HFF-Myc (cell line): Measurements from ENCODE around the gene NOS1AP.
A peak's percentile ranks its signal among the peaks of the same experiment; 100 is the strongest.

Experiments used
- DNase-seq: peaks from one replicate; pipeline ENCODE4 v3.0.0-alpha.2; 2011; ENCODE audit warnings: low read depth; ENCODE audit errors: extremely low read depth
- H3K4me3 ChIP-seq: replicated peaks from 2 replicates; pipeline ENCODE4 v1.5.1; 2011; ENCODE audit warnings: low read depth, mild to moderate bottlenecking, control low read depth, low read length
- TF ChIP-seq, protein P1 (sequence below): IDR thresholded peaks from 2 replicates; pipeline ENCODE4 v1.5.1; 2012; ENCODE audit warnings: mild to moderate bottlenecking, low read depth, low read length, control low read depth; ENCODE audit errors: missing control alignments

Gene NOS1AP

DNA sequence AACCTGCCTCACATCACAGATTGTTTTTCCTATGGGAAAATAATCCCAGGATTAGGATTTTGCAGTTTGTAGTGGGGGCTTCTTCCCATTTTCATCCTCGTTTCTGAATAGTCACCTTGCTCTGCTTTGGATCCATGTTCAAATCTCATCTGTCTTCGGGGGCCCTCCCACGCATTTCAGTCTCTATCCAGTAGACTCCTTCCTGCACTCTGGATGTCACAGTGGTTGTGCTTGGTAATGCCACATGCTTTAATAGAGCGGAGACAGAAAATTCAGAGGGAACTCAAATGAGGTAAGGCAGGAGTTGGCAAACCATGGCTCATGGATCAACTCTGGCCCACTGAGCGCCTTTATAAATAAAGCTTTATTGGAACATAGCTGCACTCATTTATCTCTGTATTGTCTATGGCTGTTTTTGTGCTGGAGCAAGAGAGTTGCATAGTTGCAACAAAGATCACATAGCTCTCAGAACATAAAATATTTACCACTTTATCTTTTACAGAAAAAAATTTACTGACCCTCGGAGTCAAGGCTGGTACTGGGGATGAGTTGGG, 206.2 kb downstream of the NOS1AP start:
- no peak overlapping the region for H3K4me3 ChIP-seq
- no peak for DNase-seq
- TF ChIP-seq, protein P1, sequence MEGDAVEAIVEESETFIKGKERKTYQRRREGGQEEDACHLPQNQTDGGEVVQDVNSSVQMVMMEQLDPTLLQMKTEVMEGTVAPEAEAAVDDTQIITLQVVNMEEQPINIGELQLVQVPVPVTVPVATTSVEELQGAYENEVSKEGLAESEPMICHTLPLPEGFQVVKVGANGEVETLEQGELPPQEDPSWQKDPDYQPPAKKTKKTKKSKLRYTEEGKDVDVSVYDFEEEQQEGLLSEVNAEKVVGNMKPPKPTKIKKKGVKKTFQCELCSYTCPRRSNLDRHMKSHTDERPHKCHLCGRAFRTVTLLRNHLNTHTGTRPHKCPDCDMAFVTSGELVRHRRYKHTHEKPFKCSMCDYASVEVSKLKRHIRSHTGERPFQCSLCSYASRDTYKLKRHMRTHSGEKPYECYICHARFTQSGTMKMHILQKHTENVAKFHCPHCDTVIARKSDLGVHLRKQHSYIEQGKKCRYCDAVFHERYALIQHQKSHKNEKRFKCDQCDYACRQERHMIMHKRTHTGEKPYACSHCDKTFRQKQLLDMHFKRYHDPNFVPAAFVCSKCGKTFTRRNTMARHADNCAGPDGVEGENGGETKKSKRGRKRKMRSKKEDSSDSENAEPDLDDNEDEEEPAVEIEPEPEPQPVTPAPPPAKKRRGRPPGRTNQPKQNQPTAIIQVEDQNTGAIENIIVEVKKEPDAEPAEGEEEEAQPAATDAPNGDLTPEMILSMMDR = no peak

DNA sequence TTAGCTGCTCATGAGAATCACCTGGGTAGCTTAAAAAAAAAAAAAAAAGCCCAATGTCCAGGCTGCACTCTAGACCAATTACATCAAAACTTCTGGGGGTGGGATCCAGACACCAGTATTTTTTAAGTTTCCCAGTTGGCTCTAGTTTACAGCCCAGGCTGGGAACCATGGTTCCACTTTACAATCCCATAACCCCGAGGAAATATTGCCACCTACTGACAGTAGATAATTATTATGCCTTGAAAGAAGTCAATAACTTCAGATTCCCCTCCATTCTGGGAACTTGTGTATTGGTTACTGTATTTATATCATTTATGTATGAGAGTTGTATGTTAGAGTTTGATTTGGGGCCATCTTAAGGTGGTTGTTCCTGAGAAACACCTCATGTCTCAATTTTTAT, 207.0 kb downstream of the NOS1AP start:
- peak; percentile 20 for DNase-seq
- no peak overlapping the region for H3K4me3 ChIP-seq
- TF ChIP-seq, protein P1 = peak; percentile 25

DNA sequence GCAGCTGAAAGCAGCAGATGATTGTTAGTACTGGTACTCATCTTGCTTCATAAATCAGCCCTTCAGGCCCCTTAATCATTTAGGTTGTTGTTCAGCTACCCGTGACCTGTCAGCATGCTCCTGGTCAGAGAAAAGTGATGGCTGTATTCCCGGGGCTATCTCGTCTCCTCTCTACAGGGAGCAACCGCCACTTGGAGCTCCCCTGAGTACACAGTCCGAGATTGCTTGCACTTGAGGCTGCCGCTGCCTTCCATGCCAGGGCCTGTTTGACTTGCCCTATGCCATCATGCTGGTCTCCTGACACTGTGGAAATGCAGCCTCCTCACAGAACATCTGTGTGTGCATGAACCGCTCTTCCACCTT, 209.6 kb downstream of the NOS1AP start:
- TF ChIP-seq, protein P1 = no peak
- H3K4me3 ChIP-seq = no peak overlapping the region
- DNase-seq = no peak

DNA sequence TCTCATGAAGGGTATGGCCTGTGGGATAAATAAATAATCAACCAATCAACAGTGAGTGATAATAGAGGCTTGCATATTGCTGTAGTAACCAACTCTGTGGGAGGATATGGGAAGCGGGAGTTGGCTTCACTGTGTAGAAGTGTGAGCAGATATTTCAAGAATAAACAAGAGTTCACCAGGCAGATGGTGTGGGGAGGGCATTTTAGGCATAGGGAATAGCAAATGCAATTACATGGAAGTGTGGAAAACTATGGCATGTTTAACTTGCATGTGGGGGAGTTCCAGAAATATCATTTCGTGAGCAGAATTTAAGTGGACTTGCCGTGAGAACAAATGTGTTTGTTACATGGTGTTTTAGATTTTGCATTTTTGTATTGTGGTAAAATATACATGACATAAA, 211.9 kb downstream of the NOS1AP start:
- no peak overlapping the region for H3K4me3 ChIP-seq
- TF ChIP-seq, protein P1 = no peak
- DNase-seq = no peak

DNA sequence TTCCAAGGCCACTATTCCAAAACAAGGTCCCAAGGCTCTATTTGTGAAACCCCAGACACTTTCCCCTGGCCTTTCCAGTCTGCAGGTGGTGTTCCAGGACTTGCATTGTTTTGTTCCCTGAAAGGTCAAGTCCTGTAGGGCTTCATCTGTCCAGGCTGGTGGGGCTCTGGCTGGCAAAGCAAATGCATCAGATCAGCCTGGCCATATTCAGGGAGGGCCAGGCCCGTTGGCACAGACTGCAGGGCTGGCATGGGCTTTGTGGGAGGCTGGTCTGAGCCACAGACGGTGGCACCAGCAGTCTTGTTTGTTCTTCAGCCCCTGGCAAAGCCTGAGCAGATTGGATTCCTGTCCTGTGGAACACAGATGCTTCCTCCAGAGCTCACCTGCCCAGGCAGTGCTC, 214.2 kb downstream of the NOS1AP start:
- TF ChIP-seq, protein P1 = no peak
- no peak overlapping the region for H3K4me3 ChIP-seq
- no peak for DNase-seq

- no peak overlapping the region for H3K4me3 ChIP-seq
- TF ChIP-seq, protein P1 = no peak
- DNase-seq = no peak
Observed at GRCh38 chr1:162284206-162284955, 214.9 kb downstream of the NOS1AP start.
